PC-9 (cell line): ENCODE results near the gene RASGRF1. TPM values are rescaled to one million over a fixed set of nuclear protein-coding genes. Genes with fewer than 3 reads are reported as not detected.
A peak's percentile ranks its signal among the peaks of the same experiment; 100 is the strongest.

ENCODE experiments used
- BruUV-seq: library from RNA; stranded (reverse); fragments of 400-500 nt; replicated peaks from 2 replicates; lab custom pipeline; 2021; lab: Mats Ljungman, UMichigan
- CTCF ChIA-PET: fragments of 300-600 bp; sonication (Branson Sonifier 250); formaldehyde crosslinking; loops from one replicate; lab custom pipeline; 2022; ENCODE audit warnings: antibody characterized with exemption; lab: Charles Lee
- POLR2A ChIA-PET: fragments of 300-600 bp; sonication (Branson Sonifier 250); formaldehyde crosslinking; loops from one replicate; lab custom pipeline; 2022; ENCODE audit warnings: antibody characterized with exemption; ENCODE audit not compliant: unreplicated experiment; lab: Charles Lee
- DNase-seq, 2 experiments: peaks; one replicate each; pipeline versions ENCODE4 v3.0.0 to v3.0.0-alpha.2; 2015 to 2022; ENCODE audit warnings: mixed read lengths in 1 of 2
- H2AFZ ChIP-seq: fragments of 200-600 bp; sonication (generic); 2 replicates; pipeline ENCODE4 v1.8.1; 2017; ENCODE audit warnings: antibody characterized with exemption
- H3F3A ChIP-seq: fragments of 200-600 bp; sonication (generic); 2 replicates; pipeline ENCODE4 v1.8.1; 2017; ENCODE audit warnings: antibody characterized with exemption, mild to moderate bottlenecking, low read depth; ENCODE audit not compliant: insufficient read depth
- H3K27ac ChIP-seq: fragments of 200-600 bp; sonication (generic); 2 replicates; pipeline ENCODE4 v1.6.1; 2016; ENCODE audit warnings: mixed run types
- H3K27me3 ChIP-seq: fragments of 200-600 bp; sonication (generic); 2 replicates; pipeline ENCODE4 v1.6.1; 2016; ENCODE audit warnings: low read depth, mixed run types; ENCODE audit not compliant: insufficient read depth
- H3K36me3 ChIP-seq: fragments of 200-600 bp; sonication (generic); 2 replicates; pipeline ENCODE4 v1.6.1; 2016; ENCODE audit warnings: low read depth, mixed run types
- H3K4me1 ChIP-seq: fragments of 200-600 bp; sonication (generic); replicated peaks from 2 replicates; pipeline ENCODE4 v1.6.1; 2016; ENCODE audit warnings: mixed run types; ENCODE audit not compliant: insufficient read depth
- H3K4me2 ChIP-seq: fragments of 200-600 bp; sonication (generic); 2 replicates; pipeline ENCODE4 v1.6.1; 2017; ENCODE audit warnings: mixed run types
- H3K4me3 ChIP-seq: fragments of 200-600 bp; sonication (generic); 2 replicates; pipeline ENCODE4 v1.6.1; 2016; ENCODE audit warnings: mixed run types
- H3K79me2 ChIP-seq: fragments of 200-600 bp; sonication (generic); 2 replicates; pipeline ENCODE4 v1.6.1; 2017; ENCODE audit warnings: low read depth, mixed run types
- H3K9me2 ChIP-seq: fragments of 200-600 bp; sonication (generic); 2 replicates; pipeline ENCODE4 v1.8.1; 2017; ENCODE audit warnings: mild to moderate bottlenecking; ENCODE audit not compliant: insufficient read depth
- H3K9me3 ChIP-seq: fragments of 200-600 bp; sonication (generic); 2 replicates; pipeline ENCODE4 v1.8.1; 2016; ENCODE audit warnings: low read depth; ENCODE audit not compliant: insufficient read depth
- H4K20me1 ChIP-seq: fragments of 200-600 bp; sonication (generic); 2 replicates; pipeline ENCODE4 v1.8.1; 2017; ENCODE audit not compliant: insufficient read depth
- EZH2 ChIP-seq: fragments of 200-600 bp; sonication (generic); IDR thresholded peaks from 2 replicates; pipeline ENCODE4 v1.8.0; 2017; ENCODE audit warnings: antibody characterized with exemption, low read depth
- intact Hi-C: fragments of 100-400 bp; cut with micrococcal nuclease; formaldehyde crosslinking; loops from one replicate; pipeline ENCODE4 v1.10.0; 2022; ENCODE audit not compliant: unreplicated experiment
- total RNA-seq: library from RNA; stranded (reverse); gene quantifications from 2 replicates; pipeline ENCODE4 v1.2.3, GENCODE V29; 2021
- TF ChIP-seq, protein P1 (sequence below): fragments of 200-600 bp; sonication (generic); conservative IDR thresholded peaks from 2 replicates; pipeline ENCODE4 v1.6.1; 2017; ENCODE audit warnings: mixed run types, antibody characterized with exemption, mild to moderate bottlenecking, moderate library complexity

Gene RASGRF1
- total RNA-seq, 1 experiment from 2014 or later: 6.0 TPM

DNA sequence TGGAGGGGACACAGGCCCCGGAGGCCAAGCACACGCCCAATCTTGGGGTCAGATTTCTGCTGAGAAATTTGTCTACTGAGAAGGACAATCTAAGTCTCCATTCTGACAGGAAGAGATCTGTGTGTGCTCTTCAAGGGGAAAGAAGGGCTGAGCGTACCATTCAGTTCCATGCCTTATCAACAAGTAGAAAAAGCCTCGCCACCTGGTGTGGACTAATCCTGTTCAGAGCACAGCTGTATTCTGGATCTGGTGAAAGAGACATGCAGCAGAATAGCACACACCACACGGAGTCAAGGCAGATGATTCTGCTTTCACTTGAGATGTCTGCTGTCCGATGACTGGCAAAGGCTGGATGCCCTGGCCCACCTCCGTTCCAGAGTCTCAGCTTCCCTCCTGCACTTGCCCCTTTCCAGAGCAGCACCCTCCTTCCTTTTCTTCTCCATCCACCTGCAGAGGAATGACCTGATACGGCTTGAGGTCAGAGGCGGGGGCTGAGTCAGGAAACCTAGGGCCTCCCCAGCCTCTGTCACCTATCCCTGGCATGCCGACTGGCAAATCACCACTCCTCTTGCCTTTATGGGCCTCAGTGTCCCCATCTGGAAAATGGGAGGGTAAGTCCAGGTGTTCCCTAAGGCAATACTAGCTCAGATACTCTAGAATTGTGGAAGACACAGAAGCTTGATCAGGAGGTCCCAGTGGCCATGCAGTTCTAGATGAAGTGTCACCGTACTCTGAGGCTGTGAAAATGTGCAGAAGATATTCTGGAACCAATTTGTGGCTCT, 108.9 kb downstream of the RASGRF1 start:
- peaks cover 5% of the 10 kb centered on the region for H3K4me1 ChIP-seq
- ChIA-PET POLR2A (no interaction called here), CTCF (no interaction called here)
- no peak for DNase-seq
- no peak overlapping the region for H3K27ac ChIP-seq
- H3K79me2 ChIP-seq: no peaks in the 10 kb centered on the region
- no peaks in the 10 kb centered on the region for H3F3A ChIP-seq
- no peak overlapping the region for H3K4me2 ChIP-seq
- intact Hi-C loops: no loop called here
- no peak overlapping the region for H3K4me3 ChIP-seq
- H3K9me2 ChIP-seq: no peaks in the 10 kb centered on the region
- no peaks in the 10 kb centered on the region for H4K20me1 ChIP-seq
- H3K36me3 ChIP-seq: no peaks in the 10 kb centered on the region
- no peak overlapping the region for H2AFZ ChIP-seq
- BruUV-seq: no TSS peak
- no peaks in the 10 kb centered on the region for H3K9me3 ChIP-seq
- no peak for TF ChIP-seq EZH2
- TF ChIP-seq, protein P1, sequence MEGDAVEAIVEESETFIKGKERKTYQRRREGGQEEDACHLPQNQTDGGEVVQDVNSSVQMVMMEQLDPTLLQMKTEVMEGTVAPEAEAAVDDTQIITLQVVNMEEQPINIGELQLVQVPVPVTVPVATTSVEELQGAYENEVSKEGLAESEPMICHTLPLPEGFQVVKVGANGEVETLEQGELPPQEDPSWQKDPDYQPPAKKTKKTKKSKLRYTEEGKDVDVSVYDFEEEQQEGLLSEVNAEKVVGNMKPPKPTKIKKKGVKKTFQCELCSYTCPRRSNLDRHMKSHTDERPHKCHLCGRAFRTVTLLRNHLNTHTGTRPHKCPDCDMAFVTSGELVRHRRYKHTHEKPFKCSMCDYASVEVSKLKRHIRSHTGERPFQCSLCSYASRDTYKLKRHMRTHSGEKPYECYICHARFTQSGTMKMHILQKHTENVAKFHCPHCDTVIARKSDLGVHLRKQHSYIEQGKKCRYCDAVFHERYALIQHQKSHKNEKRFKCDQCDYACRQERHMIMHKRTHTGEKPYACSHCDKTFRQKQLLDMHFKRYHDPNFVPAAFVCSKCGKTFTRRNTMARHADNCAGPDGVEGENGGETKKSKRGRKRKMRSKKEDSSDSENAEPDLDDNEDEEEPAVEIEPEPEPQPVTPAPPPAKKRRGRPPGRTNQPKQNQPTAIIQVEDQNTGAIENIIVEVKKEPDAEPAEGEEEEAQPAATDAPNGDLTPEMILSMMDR: no peak
- no peaks in the 10 kb centered on the region for H3K27me3 ChIP-seq

DNA sequence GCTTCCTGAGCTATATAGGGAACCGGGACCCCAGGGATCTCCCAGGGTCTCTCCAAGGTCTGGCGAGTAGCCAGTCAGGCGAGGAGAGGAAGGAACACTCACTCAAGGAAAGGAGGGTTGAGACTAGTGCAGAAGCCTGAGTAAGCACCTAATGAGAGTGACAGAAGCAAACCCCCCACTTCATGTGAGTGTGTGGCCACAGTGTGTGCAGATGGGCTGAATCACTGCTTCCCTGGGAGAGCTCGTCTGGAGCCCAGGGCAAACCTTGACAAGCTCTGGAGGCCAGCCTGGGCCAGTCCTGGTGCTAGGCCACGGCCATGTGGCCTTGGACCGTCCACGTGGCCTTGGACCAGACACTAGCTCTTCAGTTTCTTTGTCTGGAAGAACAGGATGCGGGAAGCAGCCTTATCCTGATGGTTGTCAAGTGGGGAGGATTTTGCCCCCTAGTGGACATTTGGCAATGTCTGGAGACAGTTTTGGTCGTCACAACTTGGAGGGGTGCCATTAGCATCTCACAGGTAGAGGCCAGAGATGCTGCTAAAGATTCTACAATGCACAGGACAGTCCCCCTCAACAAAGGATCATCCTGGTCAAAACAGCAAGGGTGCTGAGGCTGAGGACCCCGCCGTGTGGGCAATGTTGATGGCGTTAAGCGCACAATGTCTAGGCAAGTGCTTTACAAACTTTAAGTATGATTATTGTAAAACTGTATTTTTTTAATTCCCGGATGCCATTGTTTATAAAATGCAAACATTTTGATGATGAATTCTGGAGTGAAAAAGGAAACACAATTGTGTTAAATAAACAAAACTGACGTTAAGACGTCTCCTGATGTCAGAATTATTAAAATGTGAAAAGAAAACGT, 110.9 kb downstream of the RASGRF1 start:
- peaks cover 5% of the 10 kb centered on the region for H3K4me1 ChIP-seq
- peak; percentile 62 to 63 for DNase-seq
- H3F3A ChIP-seq: no peaks in the 10 kb centered on the region
- ChIA-PET POLR2A (interaction anchor here (0.7 kb wide), 3 partner anchors 9 to 59 kb away, joined by 3 to 4 read pairs (median 4); no protein-coding TSS in a partner anchor), CTCF (interaction anchor here (0.6 to 1.1 kb wide), 8 partner anchors 9 to 71 kb away, joined by 3 to 8 read pairs (median 4); partner anchors contain the start of gene CTSH)
- no peak overlapping the region for H3K27ac ChIP-seq
- no peaks in the 10 kb centered on the region for H3K9me2 ChIP-seq
- H3K4me2 ChIP-seq: no peak overlapping the region
- H2AFZ ChIP-seq: no peak overlapping the region
- no peaks in the 10 kb centered on the region for H4K20me1 ChIP-seq
- H3K36me3 ChIP-seq: no peaks in the 10 kb centered on the region
- no peak overlapping the region for H3K4me3 ChIP-seq
- intact Hi-C loops: loop anchor here (1.0 to 5.0 kb wide), 2 partner anchors 67 to 106 kb away; no protein-coding TSS in a partner anchor
- no peaks in the 10 kb centered on the region for H3K79me2 ChIP-seq
- BruUV-seq: no TSS peak
- no peaks in the 10 kb centered on the region for H3K27me3 ChIP-seq
- TF ChIP-seq EZH2: no peak
- TF ChIP-seq, protein P1: peak; percentile 87
- no peaks in the 10 kb centered on the region for H3K9me3 ChIP-seq

DNA sequence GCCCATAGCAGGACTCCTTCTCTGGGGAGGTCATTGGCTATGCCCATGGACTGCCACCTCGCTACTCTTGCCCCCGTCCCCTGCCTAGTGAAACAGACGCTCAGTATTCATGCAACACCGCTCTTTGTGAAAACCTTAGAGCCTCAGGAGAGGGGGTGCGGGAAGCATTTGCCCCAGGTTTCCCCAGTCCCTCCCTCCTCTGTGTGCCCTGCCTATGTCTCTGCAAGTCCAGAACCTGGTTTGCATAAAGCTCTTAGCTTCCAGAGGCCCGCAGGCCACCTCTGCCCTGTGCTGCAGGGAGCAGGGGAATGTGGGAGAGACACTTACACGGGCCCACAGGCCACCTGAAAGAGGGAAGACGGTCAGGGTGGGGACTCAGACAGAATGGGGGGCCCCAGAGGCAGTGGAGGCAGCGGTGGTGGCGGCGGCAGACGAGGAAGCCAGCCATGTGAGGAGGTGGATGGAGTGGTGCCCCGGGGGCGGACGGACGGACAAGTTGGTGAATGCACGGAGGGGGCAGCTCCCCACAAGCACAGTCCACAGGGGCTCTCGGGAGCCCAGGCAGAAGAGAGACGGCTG, 111.9 kb downstream of the RASGRF1 start:
- TF ChIP-seq, protein P1: no peak
- TF ChIP-seq EZH2: no peak
- DNase-seq: no peak
- H3F3A ChIP-seq: no peaks in the 10 kb centered on the region
- no peaks in the 10 kb centered on the region for H3K27me3 ChIP-seq
- H3K27ac ChIP-seq: no peak overlapping the region
- no peaks in the 10 kb centered on the region for H3K79me2 ChIP-seq
- no peaks in the 10 kb centered on the region for H3K36me3 ChIP-seq
- ChIA-PET POLR2A (no interaction called here), CTCF (interaction anchor here (0.7 kb wide), 1 partner anchor 62 kb away, joined by 3 read pairs; no protein-coding TSS in a partner anchor)
- no peaks in the 10 kb centered on the region for H4K20me1 ChIP-seq
- no peaks in the 10 kb centered on the region for H3K9me3 ChIP-seq
- no TSS peak for BruUV-seq
- H3K4me2 ChIP-seq: no peak overlapping the region
- no peak overlapping the region for H3K4me3 ChIP-seq
- no peak overlapping the region for H2AFZ ChIP-seq
- intact Hi-C loops: loop anchor here (1.0 to 5.0 kb wide), 2 partner anchors 66 to 105 kb away; no protein-coding TSS in a partner anchor
- H3K4me1 ChIP-seq: peaks cover 5% of the 10 kb centered on the region
- no peaks in the 10 kb centered on the region for H3K9me2 ChIP-seq
